HepG2 (cell line): ENCODE measurements around the gene RPS6KL1. TPM values are rescaled to one million over a fixed set of nuclear protein-coding genes. Genes with fewer than 3 reads are reported as not detected.
A peak's percentile ranks its signal among the peaks of the same experiment; 100 is the strongest.

Experiments used
- FOXP1 ChIP-seq, 2 experiments: fragments of 450-650 bp in 1 of 2; IDR thresholded peaks; 2 replicates each; pipeline ENCODE4 v1.6.1; 2017 to 2018; ENCODE audit warnings: antibody characterized with exemption in 1 of 2
- IRX3 ChIP-seq: sonication (generic); formaldehyde crosslinking; IDR thresholded peaks from 2 replicates; pipeline ENCODE4 v1.8.1; 2023; ENCODE audit warnings: mild to moderate bottlenecking, low read depth, missing genetic modification reagents, borderline replicate concordance
- MAF1 ChIP-seq: sonication (generic); formaldehyde crosslinking; IDR thresholded peaks from 2 replicates; pipeline ENCODE4 v1.5.0; 2020; ENCODE audit warnings: missing genetic modification reagents, borderline replicate concordance
- MAFF ChIP-seq: IDR thresholded peaks from 2 replicates; pipeline ENCODE4 v1.6.1; 2011; ENCODE audit warnings: low read depth, low read length, improper control_type of control experiment
- MED1 ChIP-seq: sonication (generic); formaldehyde crosslinking; IDR thresholded peaks from 2 replicates; pipeline ENCODE4 v1.4.0; 2020; ENCODE audit warnings: missing genetic modification reagents
- RBAK ChIP-seq: sonication (generic); formaldehyde crosslinking; IDR thresholded peaks from 2 replicates; pipeline ENCODE4 v1.5.1; 2020; ENCODE audit warnings: mild to moderate bottlenecking, missing genetic modification reagents
- SNAPC2 ChIP-seq: sonication (generic); formaldehyde crosslinking; IDR thresholded peaks from 2 replicates; pipeline ENCODE4 v1.8.1; 2022; ENCODE audit warnings: mild to moderate bottlenecking, missing genetic modification reagents
- SOX5 ChIP-seq: IDR thresholded peaks from 2 replicates; pipeline ENCODE4 v1.6.1; 2016; ENCODE audit warnings: borderline replicate concordance
- TOE1 ChIP-seq: sonication (generic); formaldehyde crosslinking; IDR thresholded peaks from 2 replicates; pipeline ENCODE4 v1.4.0; 2020; ENCODE audit warnings: mild to moderate bottlenecking, missing genetic modification reagents
- YEATS2 ChIP-seq: sonication (generic); formaldehyde crosslinking; IDR thresholded peaks from 2 replicates; pipeline ENCODE4 v1.4.0; 2020; ENCODE audit warnings: missing genetic modification reagents, borderline replicate concordance
- YEATS4 ChIP-seq: sonication (generic); formaldehyde crosslinking; IDR thresholded peaks from 2 replicates; pipeline ENCODE4 v1.4.0; 2020; ENCODE audit warnings: missing genetic modification reagents, borderline replicate concordance
- ZFY ChIP-seq: sonication (generic); formaldehyde crosslinking; IDR thresholded peaks from 2 replicates; pipeline ENCODE4 v1.4.0; 2020; ENCODE audit warnings: missing genetic modification reagents
- ZNF235 ChIP-seq: sonication (generic); formaldehyde crosslinking; IDR thresholded peaks from 2 replicates; pipeline ENCODE4 v1.8.1; 2023; ENCODE audit warnings: mild to moderate bottlenecking, missing genetic modification reagents, borderline replicate concordance
- ZNF530 ChIP-seq: sonication (generic); formaldehyde crosslinking; IDR thresholded peaks from 2 replicates; pipeline ENCODE4 v1.5.0; 2020; ENCODE audit warnings: low read depth, mild to moderate bottlenecking, missing genetic modification reagents
- ZNF543 ChIP-seq: sonication (generic); formaldehyde crosslinking; IDR thresholded peaks from 2 replicates; pipeline ENCODE4 v1.4.0; 2020; ENCODE audit warnings: mild to moderate bottlenecking, missing genetic modification reagents
- ZNF557 ChIP-seq: sonication (generic); formaldehyde crosslinking; IDR thresholded peaks from 2 replicates; pipeline ENCODE4 v1.4.0; 2020; ENCODE audit warnings: missing genetic modification reagents
- ZNF589 ChIP-seq: sonication (generic); formaldehyde crosslinking; conservative IDR thresholded peaks from 2 replicates; pipeline ENCODE4 v1.8.0; 2022; ENCODE audit warnings: mild to moderate bottlenecking, moderate library complexity, missing genetic modification reagents
- ZNF704 ChIP-seq: sonication (generic); formaldehyde crosslinking; IDR thresholded peaks from 2 replicates; pipeline ENCODE4 v1.8.1; 2023; ENCODE audit warnings: mild to moderate bottlenecking, inconsistent platforms, moderate library complexity, missing genetic modification reagents, borderline replicate concordance
- ZNF710 ChIP-seq: sonication (generic); formaldehyde crosslinking; IDR thresholded peaks from 2 replicates; pipeline ENCODE4 v1.5.0; 2020; ENCODE audit warnings: mild to moderate bottlenecking, missing genetic modification reagents, borderline replicate concordance
- ZNF816 ChIP-seq: sonication (generic); formaldehyde crosslinking; IDR thresholded peaks from 2 replicates; pipeline ENCODE4 v1.8.0; 2022; ENCODE audit warnings: missing genetic modification reagents, mild to moderate bottlenecking, borderline replicate concordance
- ZNF850 ChIP-seq: sonication (generic); formaldehyde crosslinking; conservative IDR thresholded peaks from 2 replicates; pipeline ENCODE4 v1.9.0; 2021; ENCODE audit warnings: mild to moderate bottlenecking, missing genetic modification reagents
- ZSCAN29 ChIP-seq: sonication (generic); formaldehyde crosslinking; conservative IDR thresholded peaks from 2 replicates; pipeline ENCODE4 v1.4.0; 2020; ENCODE audit warnings: mild to moderate bottlenecking, missing genetic modification reagents
- polyA plus RNA-seq, 8 experiments: library from polyadenylated mRNA; depleted of rRNA in 3 of 8; stranded (reverse) in 7 of 8; unstranded in 1 of 8; fragments of >200 nt; fragmentation: Illumina TruSeq in 4 of 8; extraction: Trizol in 4 of 8; gene quantifications; 2 replicates each; pipeline versions ENCODE4 v1.2.1 to v1.2.3, GENCODE V29; 2011 to 2016; ENCODE audit warnings: low read depth in 4 of 8, missing spikeins in 1 of 8, mixed read lengths in 1 of 8; ENCODE audit not compliant: insufficient read depth in 1 of 8
- total RNA-seq, 5 experiments: library from RNA; depleted of rRNA; stranded (reverse); fragments of >200 nt; fragmentation: Illumina TruSeq; extraction: Trizol; gene quantifications; 2 replicates each; pipeline ENCODE4 v1.2.3, GENCODE V29; 2016; ENCODE audit warnings: low read depth in 1 of 5
- TF ChIP-seq, protein P1 (sequence below): sonication (generic); formaldehyde crosslinking; IDR thresholded peaks from 2 replicates; pipeline ENCODE4 v1.4.0; 2020; ENCODE audit warnings: missing genetic modification reagents, borderline replicate concordance
- TF ChIP-seq, protein P2 (sequence below): sonication (generic); formaldehyde crosslinking; IDR thresholded peaks from 2 replicates; pipeline ENCODE4 v1.4.0; 2020; ENCODE audit warnings: mild to moderate bottlenecking, missing genetic modification reagents
- TF ChIP-seq, protein P3 (sequence below): sonication (generic); formaldehyde crosslinking; IDR thresholded peaks from 2 replicates; pipeline ENCODE4 v1.4.0; 2020; ENCODE audit warnings: mild to moderate bottlenecking, low read depth, missing genetic modification reagents

The RPS6KL1 gene
- total and polyA plus RNA-seq, 2 of the 13 experiments (the other 11 are each of a cell fraction or from before 2014, with no cell fraction given), result 6.5 to 11.5 TPM

DNA sequence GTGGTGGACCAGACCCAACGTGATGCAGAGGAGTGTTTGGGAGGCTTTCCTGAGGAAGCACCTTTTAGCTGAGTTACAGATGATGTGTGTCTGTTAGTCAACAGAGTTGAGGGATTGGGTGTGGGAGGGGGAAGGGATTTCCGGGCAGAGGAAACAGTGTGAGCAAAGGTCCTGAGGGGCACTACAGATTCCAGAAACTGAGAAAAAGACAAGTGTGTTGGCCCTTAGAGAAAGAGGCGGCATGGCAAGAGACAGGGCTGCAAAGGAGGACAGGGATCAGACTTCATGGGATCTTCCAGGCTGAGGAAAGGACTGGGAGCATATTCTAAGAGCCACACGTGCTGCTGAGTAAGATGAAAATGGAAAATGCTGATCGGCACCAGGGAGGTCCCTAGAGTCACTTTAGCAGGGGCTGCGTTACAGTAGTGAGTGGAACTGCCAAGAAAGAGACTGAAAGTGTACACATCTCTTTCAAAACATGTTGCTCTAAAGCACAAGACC lies 9.4 kb upstream of the RPS6KL1 start (continued):
- TF ChIP-seq, protein P1, sequence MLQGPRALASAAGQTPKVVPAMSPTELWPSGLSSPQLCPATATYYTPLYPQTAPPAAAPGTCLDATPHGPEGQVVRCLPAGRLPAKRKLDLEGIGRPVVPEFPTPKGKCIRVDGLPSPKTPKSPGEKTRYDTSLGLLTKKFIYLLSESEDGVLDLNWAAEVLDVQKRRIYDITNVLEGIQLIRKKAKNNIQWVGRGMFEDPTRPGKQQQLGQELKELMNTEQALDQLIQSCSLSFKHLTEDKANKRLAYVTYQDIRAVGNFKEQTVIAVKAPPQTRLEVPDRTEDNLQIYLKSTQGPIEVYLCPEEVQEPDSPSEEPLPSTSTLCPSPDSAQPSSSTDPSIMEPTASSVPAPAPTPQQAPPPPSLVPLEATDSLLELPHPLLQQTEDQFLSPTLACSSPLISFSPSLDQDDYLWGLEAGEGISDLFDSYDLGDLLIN (CRISPR knock-in tag), result no peak
- TF ChIP-seq ZNF710 (CRISPR knock-in tag) (no peak), ZFY (CRISPR knock-in tag) (no peak), ZNF557 (CRISPR knock-in tag) (no peak), SOX5 (CRISPR knock-in tag) (no peak), YEATS4 (CRISPR knock-in tag) (0 out of 2 replicates have a peak, but pooled peaks have one; percentile 25), ZNF543 (CRISPR knock-in tag) (no peak), ZSCAN29 (no peak), ZNF704 (CRISPR knock-in tag) (no peak), YEATS2 (CRISPR knock-in tag) (no peak), IRX3 (CRISPR knock-in tag) (no peak), MED1 (peak; percentile 22; the same call in 1 of the 2 replicates), FOXP1 (IDR thresholded peaks at IDR 0.05) (no peak), FOXP1 (CRISPR knock-in tag; IDR thresholded peaks at IDR 0.05) (peak; percentile 40; the same call in 1 of the 2 replicates), TOE1 (CRISPR knock-in tag) (no peak), MAFF (peak; percentile 43), SNAPC2 (CRISPR knock-in tag) (no peak), ZNF816 (CRISPR knock-in tag) (no peak), RBAK (no peak), ZNF589 (CRISPR knock-in tag) (no peak), MAF1 (CRISPR knock-in tag) (no peak), ZNF530 (CRISPR knock-in tag) (no peak), ZNF850 (CRISPR knock-in tag) (no peak), ZNF235 (no peak)
- TF ChIP-seq, protein P2, sequence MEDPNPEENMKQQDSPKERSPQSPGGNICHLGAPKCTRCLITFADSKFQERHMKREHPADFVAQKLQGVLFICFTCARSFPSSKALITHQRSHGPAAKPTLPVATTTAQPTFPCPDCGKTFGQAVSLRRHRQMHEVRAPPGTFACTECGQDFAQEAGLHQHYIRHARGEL, result no peak
- TF ChIP-seq, protein P3, sequence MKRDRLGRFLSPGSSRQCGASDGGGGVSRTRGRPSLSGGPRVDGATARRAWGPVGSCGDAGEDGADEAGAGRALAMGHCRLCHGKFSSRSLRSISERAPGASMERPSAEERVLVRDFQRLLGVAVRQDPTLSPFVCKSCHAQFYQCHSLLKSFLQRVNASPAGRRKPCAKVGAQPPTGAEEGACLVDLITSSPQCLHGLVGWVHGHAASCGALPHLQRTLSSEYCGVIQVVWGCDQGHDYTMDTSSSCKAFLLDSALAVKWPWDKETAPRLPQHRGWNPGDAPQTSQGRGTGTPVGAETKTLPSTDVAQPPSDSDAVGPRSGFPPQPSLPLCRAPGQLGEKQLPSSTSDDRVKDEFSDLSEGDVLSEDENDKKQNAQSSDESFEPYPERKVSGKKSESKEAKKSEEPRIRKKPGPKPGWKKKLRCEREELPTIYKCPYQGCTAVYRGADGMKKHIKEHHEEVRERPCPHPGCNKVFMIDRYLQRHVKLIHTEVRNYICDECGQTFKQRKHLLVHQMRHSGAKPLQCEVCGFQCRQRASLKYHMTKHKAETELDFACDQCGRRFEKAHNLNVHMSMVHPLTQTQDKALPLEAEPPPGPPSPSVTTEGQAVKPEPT (CRISPR knock-in tag), result no peak
